Measurements from ENCODE around the gene PTPRD.
"Not testable (repeated sequence)": the region's sequence is repeated elsewhere in the genome, so short reads cannot be mapped to it uniquely, and the experiment has no call there.

The PTPRD gene

GRCh38 chr9:8706998-8707397 lies 1905.8 kb downstream of the PTPRD start:
- DNase-seq (ENCODE audit: low read depth in 2 of 3, low spot score in 1 of 3): no peak

- no peak for DNase-seq (ENCODE audit: low read depth in 2 of 3, low spot score in 1 of 3)
Measured at GRCh38 chr9:8706531-8706930, 1906.3 kb downstream of the PTPRD start.

- DNase-seq (ENCODE audit: low read depth in 2 of 3, low spot score in 1 of 3): no peak
Measured at GRCh38 chr9:8705861-8706260, 1906.9 kb downstream of the PTPRD start.

GRCh38 chr9:8703904-8704303 lies 1908.9 kb downstream of the PTPRD start:
- no peak for DNase-seq (ENCODE audit: low read depth in 2 of 3, low spot score in 1 of 3)

- no peak for DNase-seq (ENCODE audit: low read depth in 2 of 3, low spot score in 1 of 3)
Measured at GRCh38 chr9:8701904-8702303, 1910.9 kb downstream of the PTPRD start.

GRCh38 chr9:8697565-8697964 lies 1915.2 kb downstream of the PTPRD start:
- not testable (repeated sequence) for DNase-seq (ENCODE audit: low read depth in 2 of 3, low spot score in 1 of 3)

- DNase-seq (ENCODE audit: low read depth in 2 of 3, low spot score in 1 of 3): no peak
Measured at GRCh38 chr9:8696516-8696915, 1916.3 kb downstream of the PTPRD start.

- DNase-seq (ENCODE audit: low read depth in 2 of 3, low spot score in 1 of 3): no peak
Measured at GRCh38 chr9:8694983-8695588, 1917.7 kb downstream of the PTPRD start.

GRCh38 chr9:8693464-8693863 lies 1919.3 kb downstream of the PTPRD start:
- no peak for DNase-seq (ENCODE audit: low read depth in 2 of 3, low spot score in 1 of 3)

- DNase-seq (ENCODE audit: low read depth in 2 of 3, low spot score in 1 of 3): no peak
Measured at GRCh38 chr9:8686516-8686915, 1926.3 kb downstream of the PTPRD start.

GRCh38 chr9:8685825-8686224 lies 1927.0 kb downstream of the PTPRD start:
- DNase-seq (ENCODE audit: low read depth in 2 of 3, low spot score in 1 of 3): no peak

GRCh38 chr9:8684978-8685708 lies 1927.7 kb downstream of the PTPRD start:
- no peak for DNase-seq (ENCODE audit: low read depth in 2 of 3, low spot score in 1 of 3)

- no peak for DNase-seq (ENCODE audit: low read depth in 2 of 3, low spot score in 1 of 3)
Measured at GRCh38 chr9:8683496-8683895, 1929.3 kb downstream of the PTPRD start.

- DNase-seq (ENCODE audit: low read depth in 2 of 3, low spot score in 1 of 3): no peak
Measured at GRCh38 chr9:8680658-8681057, 1932.1 kb downstream of the PTPRD start.

- no peak for DNase-seq (ENCODE audit: low read depth in 2 of 3, low spot score in 1 of 3)
Measured at GRCh38 chr9:8680157-8680556, 1932.6 kb downstream of the PTPRD start.

- DNase-seq (ENCODE audit: low read depth in 2 of 3, low spot score in 1 of 3): no peak
Measured at GRCh38 chr9:8679371-8679822, 1933.4 kb downstream of the PTPRD start.

GRCh38 chr9:8677741-8678140 lies 1935.1 kb downstream of the PTPRD start:
- DNase-seq (ENCODE audit: low read depth in 2 of 3, low spot score in 1 of 3): no peak

- no peak for DNase-seq (ENCODE audit: low read depth in 2 of 3, low spot score in 1 of 3)
Measured at GRCh38 chr9:8674536-8674935, 1938.3 kb downstream of the PTPRD start.

- no peak for DNase-seq (ENCODE audit: low read depth in 2 of 3, low spot score in 1 of 3)
Measured at GRCh38 chr9:8673830-8674229, 1939.0 kb downstream of the PTPRD start.

GRCh38 chr9:8670751-8671150 lies 1942.1 kb downstream of the PTPRD start:
- no peak for DNase-seq (ENCODE audit: low read depth in 2 of 3, low spot score in 1 of 3)

- DNase-seq (ENCODE audit: low read depth in 2 of 3, low spot score in 1 of 3): no peak
Measured at GRCh38 chr9:8668751-8669150, 1944.1 kb downstream of the PTPRD start.

GRCh38 chr9:8668231-8668630 lies 1944.6 kb downstream of the PTPRD start:
- DNase-seq (ENCODE audit: low read depth in 2 of 3, low spot score in 1 of 3): no peak

- no peak for DNase-seq (ENCODE audit: low read depth in 2 of 3, low spot score in 1 of 3)
Measured at GRCh38 chr9:8666060-8666459, 1946.7 kb downstream of the PTPRD start.
